ENCODE results near the gene TUBGCP4.

The TUBGCP4 gene

GRCh38 chr15:43330780-43331087, 40.2 kb upstream of the TUBGCP4 start:
- no peak for DNase-seq (ENCODE audit: low read depth)
- TF ChIP-seq MYC (IDR thresholded peaks at IDR 0.05; ENCODE audit: low read depth, low read length): no peak
- TF ChIP-seq MAX (IDR thresholded peaks at IDR 0.05; ENCODE audit: low read depth, low read length): no peak
- TF ChIP-seq CTCF (IDR thresholded peaks at IDR 0.05; ENCODE audit: low read depth, low read length): no peak
- no peak for TF ChIP-seq POLR2A (IDR thresholded peaks at IDR 0.05; ENCODE audit: extremely low read depth, insufficient read length)

GRCh38 chr15:43346305-43346704, 24.6 kb upstream of the TUBGCP4 start:
- TF ChIP-seq MAX (IDR thresholded peaks at IDR 0.05; ENCODE audit: low read depth, low read length): no peak
- peak; percentile 4 for TF ChIP-seq CTCF (IDR thresholded peaks at IDR 0.05; ENCODE audit: low read depth, low read length)
- no peak for TF ChIP-seq MYC (IDR thresholded peaks at IDR 0.05; ENCODE audit: low read depth, low read length)
- no peak for TF ChIP-seq POLR2A (IDR thresholded peaks at IDR 0.05; ENCODE audit: extremely low read depth, insufficient read length)
- H3K4me3 ChIP-seq (ENCODE audit: low read depth, low read length): no peak overlapping the region
- peak; percentile 25 for DNase-seq (ENCODE audit: low read depth)

More at GRCh38 chr15:43330780-43331087, 40.2 kb upstream of the TUBGCP4 start:
- peak overlapping the region; percentile 80 for H3K4me3 ChIP-seq (ENCODE audit: low read depth, low read length)

GRCh38 chr15:43347114-43347513, 23.8 kb upstream of the TUBGCP4 start:
- TF ChIP-seq CTCF (IDR thresholded peaks at IDR 0.05; ENCODE audit: low read depth, low read length): no peak
- no peak for TF ChIP-seq MYC (IDR thresholded peaks at IDR 0.05; ENCODE audit: low read depth, low read length)
- no peak for TF ChIP-seq POLR2A (IDR thresholded peaks at IDR 0.05; ENCODE audit: extremely low read depth, insufficient read length)
- no peak for TF ChIP-seq MAX (IDR thresholded peaks at IDR 0.05; ENCODE audit: low read depth, low read length)
- no peak overlapping the region for H3K4me3 ChIP-seq (ENCODE audit: low read depth, low read length)
- no peak for DNase-seq (ENCODE audit: low read depth)

- H3K4me3 ChIP-seq (ENCODE audit: low read depth, low read length): no peak overlapping the region
- TF ChIP-seq MYC (IDR thresholded peaks at IDR 0.05; ENCODE audit: low read depth, low read length) (no peak), MAX (IDR thresholded peaks at IDR 0.05; ENCODE audit: low read depth, low read length) (no peak), CTCF (IDR thresholded peaks at IDR 0.05; ENCODE audit: low read depth, low read length) (no peak), POLR2A (IDR thresholded peaks at IDR 0.05; ENCODE audit: extremely low read depth, insufficient read length) (no peak)
- no peak for DNase-seq (ENCODE audit: low read depth)
Observed at GRCh38 chr15:43352693-43353382, 18.1 kb upstream of the TUBGCP4 start.

- TF ChIP-seq MYC (IDR thresholded peaks at IDR 0.05; ENCODE audit: low read depth, low read length) (no peak), POLR2A (IDR thresholded peaks at IDR 0.05; ENCODE audit: extremely low read depth, insufficient read length) (no peak), CTCF (IDR thresholded peaks at IDR 0.05; ENCODE audit: low read depth, low read length) (no peak), MAX (IDR thresholded peaks at IDR 0.05; ENCODE audit: low read depth, low read length) (no peak)
- no peak for DNase-seq (ENCODE audit: low read depth)
- no peak overlapping the region for H3K4me3 ChIP-seq (ENCODE audit: low read depth, low read length)
Observed at GRCh38 chr15:43360821-43361220, 10.1 kb upstream of the TUBGCP4 start.

Data from NB4 (cell line).